SU-DHL-6 (cell line): ENCODE data around the gene LKAAEAR1.

Experiments used
- EZH2phosphoT487 ChIP-seq: fragments of 200-600 bp; sonication (generic), shearing (Covaris generic); conservative IDR thresholded peaks from 2 replicates; pipeline ENCODE4 v1.6.1; 2018; ENCODE audit warnings: mild to moderate bottlenecking, antibody characterized with exemption, low read length, moderate library complexity, mixed read lengths
- TF ChIP-seq, protein P1 (sequence below): fragments of 200-600 bp; sonication (generic); IDR thresholded peaks from one replicate; pipeline ENCODE4 v1.5.1; 2017; ENCODE audit warnings: antibody characterized with exemption, mild to moderate bottlenecking, low read length, moderate library complexity; ENCODE audit not compliant: insufficient read depth, poor library complexity, severe bottlenecking

DNA sequence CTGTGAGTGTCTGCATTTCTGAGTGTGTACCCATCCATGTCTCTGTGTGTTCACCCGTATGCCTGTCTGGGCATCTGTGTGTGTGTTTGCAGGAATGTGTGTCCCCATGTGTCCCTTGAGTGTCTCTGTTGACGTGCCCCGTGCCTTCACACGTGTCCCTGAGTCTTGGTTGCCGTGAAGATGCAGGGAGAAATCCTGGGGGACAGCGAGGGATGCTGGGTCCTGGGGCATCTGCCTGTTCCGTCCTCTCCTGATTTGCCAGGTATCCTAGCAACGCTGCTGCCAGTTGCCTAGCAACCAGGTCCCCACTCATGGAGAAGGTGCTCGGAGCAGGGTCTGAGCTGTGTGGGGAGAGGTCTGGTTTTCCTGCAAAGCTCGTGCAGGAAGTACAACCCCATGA is 6.0 kb upstream of the LKAAEAR1 start:
- TF ChIP-seq, protein P1, sequence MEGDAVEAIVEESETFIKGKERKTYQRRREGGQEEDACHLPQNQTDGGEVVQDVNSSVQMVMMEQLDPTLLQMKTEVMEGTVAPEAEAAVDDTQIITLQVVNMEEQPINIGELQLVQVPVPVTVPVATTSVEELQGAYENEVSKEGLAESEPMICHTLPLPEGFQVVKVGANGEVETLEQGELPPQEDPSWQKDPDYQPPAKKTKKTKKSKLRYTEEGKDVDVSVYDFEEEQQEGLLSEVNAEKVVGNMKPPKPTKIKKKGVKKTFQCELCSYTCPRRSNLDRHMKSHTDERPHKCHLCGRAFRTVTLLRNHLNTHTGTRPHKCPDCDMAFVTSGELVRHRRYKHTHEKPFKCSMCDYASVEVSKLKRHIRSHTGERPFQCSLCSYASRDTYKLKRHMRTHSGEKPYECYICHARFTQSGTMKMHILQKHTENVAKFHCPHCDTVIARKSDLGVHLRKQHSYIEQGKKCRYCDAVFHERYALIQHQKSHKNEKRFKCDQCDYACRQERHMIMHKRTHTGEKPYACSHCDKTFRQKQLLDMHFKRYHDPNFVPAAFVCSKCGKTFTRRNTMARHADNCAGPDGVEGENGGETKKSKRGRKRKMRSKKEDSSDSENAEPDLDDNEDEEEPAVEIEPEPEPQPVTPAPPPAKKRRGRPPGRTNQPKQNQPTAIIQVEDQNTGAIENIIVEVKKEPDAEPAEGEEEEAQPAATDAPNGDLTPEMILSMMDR = no peak
- TF ChIP-seq EZH2phosphoT487 = no peak
